Erythroblast (primary cell): ENCODE measurements around the gene CHMP6.

Experiments
- GATA1 ChIP-seq: IDR thresholded peaks from 2 replicates; pipeline ENCODE4 v1.6.1; 2011; ENCODE audit warnings: low read depth, mild to moderate bottlenecking, control low read depth, low read length, moderate library complexity
- POLR2A ChIP-seq: IDR thresholded peaks from 2 replicates; pipeline ENCODE4 v1.6.1; 2011; ENCODE audit warnings: mild to moderate bottlenecking, low read length

GRCh38 chr17:81029859-81030258 is 38.2 kb downstream of the CHMP6 start:
- no peak for TF ChIP-seq POLR2A
- no peak for TF ChIP-seq GATA1
